H1 (cell line): Measurements from ENCODE around the gene TOMM40. TPM values are rescaled to one million over a fixed set of nuclear protein-coding genes. Genes with fewer than 3 reads are reported as not detected.

ENCODE experiments used
- CTCF ChIA-PET: fragments of 300-600 bp; sonication (Branson Sonifier 250); formaldehyde crosslinking; loops from one replicate; lab custom pipeline; 2021; ENCODE audit not compliant: partially characterized antibody; lab: Charles Lee
- POLR2A ChIA-PET: fragments of 300-600 bp; sonication (Branson Sonifier 250); formaldehyde crosslinking; loops from one replicate; lab custom pipeline; 2021; ENCODE audit warnings: inconsistent platforms; ENCODE audit not compliant: partially characterized antibody; lab: Charles Lee
- DNase-seq, 2 experiments: peaks; one replicate each; pipeline versions ENCODE4 v3.0.0 to v3.0.0-alpha.2; 2010 to 2022; ENCODE audit warnings: low spot score in 2 of 2, low read depth in 1 of 2, mixed read lengths in 1 of 2
- FAIRE-seq: peaks from 2 replicates; lab custom pipeline; 2011; peaks lifted over from hg19 to GRCh38; lab: Jason Lieb, UNC
- H2AFZ ChIP-seq: 2 replicates; pipeline ENCODE4 v1.8.1; 2012; ENCODE audit warnings: low read length, inconsistent platforms
- H2AK5ac ChIP-seq: 2 replicates; pipeline ENCODE4 v1.6.1; 2013; ENCODE audit warnings: low read depth, low read length
- H2BK120ac ChIP-seq: replicated peaks from 2 replicates; pipeline ENCODE3; 2013; ENCODE audit warnings: low read depth, low read length, inconsistent platforms
- H2BK12ac ChIP-seq: 2 replicates; pipeline ENCODE4 v1.6.1; 2013; ENCODE audit warnings: low read depth, low read length
- H2BK15ac ChIP-seq: 2 replicates; pipeline ENCODE4 v1.6.1; 2013; ENCODE audit warnings: low read length
- H2BK20ac ChIP-seq: 2 replicates; pipeline ENCODE4 v1.6.1; 2013; ENCODE audit warnings: low read length
- H2BK5ac ChIP-seq: 2 replicates; pipeline ENCODE4 v1.6.1; 2013; ENCODE audit warnings: low read depth, low read length
- H3K14ac ChIP-seq: 2 replicates; pipeline ENCODE4 v1.6.1; 2013; ENCODE audit warnings: inconsistent platforms; ENCODE audit not compliant: insufficient read length
- H3K18ac ChIP-seq: 2 replicates; pipeline ENCODE4 v1.6.1; 2013; ENCODE audit warnings: low read length; ENCODE audit errors: extremely low read depth
- H3K23ac ChIP-seq: 2 replicates; pipeline ENCODE4 v1.6.1; 2013; ENCODE audit warnings: inconsistent platforms; ENCODE audit not compliant: insufficient read length
- H3K23me2 ChIP-seq: 2 replicates; pipeline ENCODE4 v1.6.1; 2013; ENCODE audit warnings: low read depth, low read length
- H3K27ac ChIP-seq: 2 replicates; pipeline ENCODE4 v1.6.1; 2011; ENCODE audit warnings: low read depth, low read length, inconsistent platforms
- H3K27me3 ChIP-seq, 4 experiments: replicated peaks in 1 of 4; 1 replicate in 1 of 4; 2 replicates in 3 of 4; pipeline versions ENCODE4 v1.6.1 to v1.8.1; 2011 to 2013; ENCODE audit warnings: low read length in 3 of 4, mild to moderate bottlenecking in 3 of 4, inconsistent platforms in 2 of 4, mixed read lengths in 2 of 4, moderate library complexity in 1 of 4; ENCODE audit not compliant: control insufficient read depth in 3 of 4, insufficient read depth in 3 of 4; ENCODE audit errors: extremely low read depth in 1 of 4
- H3K36me3 ChIP-seq, 4 experiments: 2 replicates each; pipeline versions ENCODE4 v1.6.1 to v1.8.1; 2011 to 2013; ENCODE audit warnings: mild to moderate bottlenecking in 4 of 4, low read length in 3 of 4, moderate library complexity in 2 of 4, control low read depth in 1 of 4, inconsistent platforms in 1 of 4; ENCODE audit not compliant: insufficient read depth in 4 of 4, control insufficient read depth in 2 of 4
- H3K4ac ChIP-seq: replicated peaks from 2 replicates; pipeline ENCODE3; 2013; ENCODE audit warnings: low read length, low read depth, mixed read lengths, inconsistent platforms; ENCODE audit not compliant: insufficient read length
- H3K4me1 ChIP-seq, 4 experiments: replicated peaks in 1 of 4; 1 replicate in 1 of 4; 2 replicates in 3 of 4; pipeline versions ENCODE4 v1.6.1 to v1.8.1; 2011 to 2013; ENCODE audit warnings: low read length in 3 of 4, inconsistent platforms in 2 of 4, mixed read lengths in 1 of 4; ENCODE audit not compliant: insufficient read depth in 4 of 4, control insufficient read depth in 3 of 4
- H3K4me2 ChIP-seq, 2 experiments: 2 replicates each; pipeline versions ENCODE4 v1.6.1 to v1.8.1; 2011 to 2013; ENCODE audit warnings: low read depth in 2 of 2, low read length in 2 of 2, control low read depth in 1 of 2, inconsistent platforms in 1 of 2, mild to moderate bottlenecking in 1 of 2; ENCODE audit not compliant: insufficient read depth in 1 of 2
- H3K4me3 ChIP-seq, 4 experiments: fragments of 200-600, 300-600 bp in 1 of 4; sonication (generic), shearing (Covaris generic), sonication (Bioruptor Twin) in 1 of 4; 2 replicates each; pipeline versions ENCODE4 v1.5.1 to v1.8.1; 2011 to 2016; ENCODE audit warnings: low read length in 4 of 4, low read depth in 3 of 4, control low read depth in 2 of 4, inconsistent platforms in 2 of 4, mild to moderate bottlenecking in 2 of 4, mixed read lengths in 1 of 4, moderate library complexity in 1 of 4; ENCODE audit not compliant: insufficient read depth in 2 of 4; ENCODE audit errors: extremely low read depth in 1 of 4
- H3K56ac ChIP-seq: replicated peaks from 2 replicates; pipeline ENCODE3; 2013; ENCODE audit warnings: low read depth, mild to moderate bottlenecking, mixed read lengths, low read length, inconsistent platforms; ENCODE audit not compliant: insufficient read length
- H3K79me1 ChIP-seq: 2 replicates; pipeline ENCODE4 v1.6.1; 2013; ENCODE audit warnings: low read depth, low read length, control low read depth
- H3K79me2 ChIP-seq, 2 experiments: 2 replicates each; pipeline versions ENCODE4 v1.6.1 to v1.8.1; 2012 to 2013; ENCODE audit warnings: low read length in 2 of 2, mild to moderate bottlenecking in 2 of 2, inconsistent platforms in 1 of 2; ENCODE audit not compliant: insufficient read depth in 2 of 2, control insufficient read depth in 1 of 2
- H3K9ac ChIP-seq, 4 experiments: replicated peaks in 1 of 4; 1 replicate in 1 of 4; 2 replicates in 3 of 4; pipeline versions ENCODE4 v1.6.1 to v1.8.1; 2011 to 2013; ENCODE audit warnings: low read depth in 3 of 4, low read length in 3 of 4, control low read depth in 2 of 4, mild to moderate bottlenecking in 2 of 4, moderate library complexity in 2 of 4, inconsistent platforms in 1 of 4; ENCODE audit errors: extremely low read depth in 1 of 4
- H3K9me3 ChIP-seq, 2 experiments: 2 replicates each; pipeline versions ENCODE4 v1.6.1 to v1.8.1; 2012 to 2013; ENCODE audit warnings: mild to moderate bottlenecking in 2 of 2, moderate library complexity in 2 of 2, control low read depth in 1 of 2, inconsistent platforms in 1 of 2, low read depth in 1 of 2, low read length in 1 of 2, mixed read lengths in 1 of 2; ENCODE audit not compliant: insufficient read depth in 2 of 2
- H4K20me1 ChIP-seq, 2 experiments: replicated peaks in 1 of 2; 2 replicates each; pipeline versions ENCODE3 to v1.8.1; 2011 to 2013; ENCODE audit warnings: inconsistent platforms in 2 of 2, low read length in 2 of 2, mild to moderate bottlenecking in 1 of 2; ENCODE audit not compliant: insufficient read depth in 2 of 2, control insufficient read depth in 1 of 2
- H4K5ac ChIP-seq: 2 replicates; pipeline ENCODE4 v1.6.1; 2013; ENCODE audit warnings: low read length, low read depth, mixed read lengths, inconsistent platforms; ENCODE audit not compliant: insufficient read length
- H4K8ac ChIP-seq: 2 replicates; pipeline ENCODE4 v1.8.0; 2013; ENCODE audit warnings: mild to moderate bottlenecking, moderate library complexity, low read length, inconsistent platforms; ENCODE audit not compliant: insufficient read depth; ENCODE audit errors: extremely low read depth
- H4K91ac ChIP-seq: replicated peaks from 2 replicates; pipeline ENCODE3; 2013; ENCODE audit warnings: low read length, mixed read lengths, inconsistent platforms; ENCODE audit not compliant: insufficient read length
- BCL11A ChIP-seq, 2 experiments: IDR thresholded peaks; one replicate each; pipeline ENCODE4 v1.6.1; 2011; ENCODE audit warnings: low read depth in 2 of 2, low read length in 2 of 2, mild to moderate bottlenecking in 2 of 2
- JUN ChIP-seq: IDR thresholded peaks from 2 replicates; pipeline ENCODE4 v1.6.1; 2011; ENCODE audit warnings: low read depth, mild to moderate bottlenecking, improper control_type of control experiment, low read length
- NANOG ChIP-seq: IDR thresholded peaks from 2 replicates; pipeline ENCODE4 v1.6.1; 2011; ENCODE audit warnings: low read length, low read depth, mild to moderate bottlenecking, inconsistent platforms; ENCODE audit not compliant: insufficient read depth, poor library complexity, severe bottlenecking
- POU5F1 ChIP-seq: IDR thresholded peaks from 2 replicates; pipeline ENCODE4 v1.6.1; 2011; ENCODE audit warnings: low read depth, mild to moderate bottlenecking, low read length, moderate library complexity
- SIRT6 ChIP-seq: IDR thresholded peaks from one replicate; pipeline ENCODE4 v1.7.1; 2012; ENCODE audit warnings: low read length, inconsistent platforms
- WGBS, 2 experiments: shearing (Covaris generic) in 1 of 2; methylation state at CpG; one replicate each; pipeline versions ENCODE4 v1.1.6 to v1.1.7; 2013 to 2015; ENCODE audit warnings: low lambda C conversion rate in 2 of 2, mixed read lengths in 2 of 2, inconsistent platforms in 1 of 2, low coverage in 1 of 2, missing lambda C conversion rate in 1 of 2; ENCODE audit not compliant: insufficient replicate concordance in 2 of 2, insufficient coverage in 1 of 2, insufficient read length in 1 of 2; ENCODE audit errors: extremely low coverage in 1 of 2, missing lambda C conversion rate in 1 of 2; 5-methylcytosine and 5-hydroxymethylcytosine counted together
- polyA plus RNA-seq, 7 experiments: library from polyadenylated mRNA; depleted of rRNA in 3 of 7; stranded (reverse) in 5 of 7; unstranded in 2 of 7; fragments of >200 nt in 5 of 7; fragments of 200-250 nt in 2 of 7; gene quantifications; 1 replicate in 5 of 7; 2 replicates in 1 of 7; 4 replicates in 1 of 7; pipeline versions ENCODE4 v1.2.1 to v1.2.3, GENCODE V29; 2011 to 2013; ENCODE audit warnings: missing spikeins in 2 of 7, mixed read lengths in 2 of 7
- total RNA-seq: library from RNA; stranded (reverse); fragmentation: NEBNext Ultra II Directional; extraction: Animal tissue kit (Norgen Biotek cat#: 25700); gene quantifications from 2 replicates; pipeline ENCODE4 v1.2.1, GENCODE V29; 2021
- TF ChIP-seq, protein P1 (sequence below): IDR thresholded peaks from 2 replicates; pipeline ENCODE4 v1.6.1; 2012; ENCODE audit warnings: inconsistent platforms

The TOMM40 gene
- total and polyA plus RNA-seq, 2 of the 8 experiments (the other 6 are each of a cell fraction or from before 2014, with no cell fraction given) = 154 to 179 TPM

- no peaks in the 10 kb centered on the region for H3K9me3 ChIP-seq
- no peak overlapping the region for H2AFZ ChIP-seq
- no peak overlapping the region for H2BK15ac ChIP-seq
- H2BK20ac ChIP-seq = no peak overlapping the region
- H3K4me1 ChIP-seq = peaks cover 0 to 7% (median 0%) of the 10 kb centered on the region in 4 experiments; a peak in 1 of 7 replicates
- peak overlapping the region; percentile 83; the same call in 1 of the 2 replicates for H2AK5ac ChIP-seq
- no peak overlapping the region for H2BK12ac ChIP-seq
- H3K79me1 ChIP-seq = no peaks in the 10 kb centered on the region
- H2BK120ac ChIP-seq = no peak overlapping the region
- H3K4ac ChIP-seq = no peak overlapping the region
- H3K27me3 ChIP-seq = no peaks in the 10 kb centered on the region
- ChIA-PET CTCF (interaction anchor here (0.9 to 1.7 kb wide), 8 partner anchors 19 to 116 kb away, joined by 3 to 10 read pairs (median 4); partner anchors contain the start of genes NECTIN2 and RELB), POLR2A (interaction anchor here (1.2 to 13.6 kb wide), 6 partner anchors 10 to 73 kb away, joined by 4 to 109 read pairs (median 16); partner anchors contain the start of gene NECTIN2)
- no peak overlapping the region for H3K9ac ChIP-seq
- H3K56ac ChIP-seq = no peak overlapping the region
- H3K18ac ChIP-seq = no peak overlapping the region
- H3K23ac ChIP-seq = no peak overlapping the region
- H4K8ac ChIP-seq = no peak overlapping the region
- peaks cover 7 to 9% of the 10 kb centered on the region in 2 experiments for H4K20me1 ChIP-seq
- H3K23me2 ChIP-seq = 0 out of 2 replicates have a peak, but pooled peaks cover under 1% of the 10 kb centered on the region
- H3K79me2 ChIP-seq = no peaks in the 10 kb centered on the region
- H3K4me3 ChIP-seq = no peak overlapping the region
- DNase-seq = no peak
- no peak overlapping the region for H4K5ac ChIP-seq
- WGBS, 2 experiments = 93% methylated on average over 4 of the region's 4 CpGs; no CpG with 5 or more reads in 1 of the 2 experiments
- no peak overlapping the region for H2BK5ac ChIP-seq
- no peak for FAIRE-seq
- no peak overlapping the region for H3K14ac ChIP-seq
- H3K36me3 ChIP-seq = peaks cover 6 to 50% (median 17%) of the 10 kb centered on the region in 4 experiments; a peak in 6 of 8 replicates
- H3K4me2 ChIP-seq = no peak overlapping the region
- no peak overlapping the region for H4K91ac ChIP-seq
- no peak overlapping the region for H3K27ac ChIP-seq
- TF ChIP-seq NANOG = no peak
- TF ChIP-seq JUN = no peak
- TF ChIP-seq SIRT6 = no peak
- no peak for TF ChIP-seq BCL11A (IDR thresholded peaks at IDR 0.05; ENCODE audit: low read depth in 2 of 2, low read length in 2 of 2)
- no peak for TF ChIP-seq POU5F1
- TF ChIP-seq, protein P1, sequence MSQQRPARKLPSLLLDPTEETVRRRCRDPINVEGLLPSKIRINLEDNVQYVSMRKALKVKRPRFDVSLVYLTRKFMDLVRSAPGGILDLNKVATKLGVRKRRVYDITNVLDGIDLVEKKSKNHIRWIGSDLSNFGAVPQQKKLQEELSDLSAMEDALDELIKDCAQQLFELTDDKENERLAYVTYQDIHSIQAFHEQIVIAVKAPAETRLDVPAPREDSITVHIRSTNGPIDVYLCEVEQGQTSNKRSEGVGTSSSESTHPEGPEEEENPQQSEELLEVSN = no peak
These were observed 6.5 kb upstream of the TOMM40 start for GRCh38 chr19:44884566-44884965.
